ENCODE data around the gene RPS10.
"Not testable (repeated sequence)": the region's sequence is repeated elsewhere in the genome, so short reads cannot be mapped to it uniquely, and the experiment has no call there.

Gene RPS10

GRCh38 chr6:34373511-34373910 is 52.4 kb downstream of the RPS10 start:
- no peak for DNase-seq (ENCODE audit: low read depth in 2 of 2)

- not testable (repeated sequence) for DNase-seq (ENCODE audit: low read depth in 2 of 2)
These were observed 54.0 kb downstream of the RPS10 start for GRCh38 chr6:34371865-34372264.

- no peak for DNase-seq (ENCODE audit: low read depth in 2 of 2)
These were observed 55.5 kb downstream of the RPS10 start for GRCh38 chr6:34370361-34370760.

- DNase-seq (ENCODE audit: low read depth in 2 of 2), result no peak
These were observed 56.5 kb downstream of the RPS10 start for GRCh38 chr6:34369385-34369784.
